Measurements from ENCODE around the gene TEX53. TPM values are rescaled to one million over a fixed set of nuclear protein-coding genes. Genes with fewer than 3 reads are reported as not detected.

The TEX53 gene
- total RNA-seq, 1 experiment from 2014 or later = not detected

DNA sequence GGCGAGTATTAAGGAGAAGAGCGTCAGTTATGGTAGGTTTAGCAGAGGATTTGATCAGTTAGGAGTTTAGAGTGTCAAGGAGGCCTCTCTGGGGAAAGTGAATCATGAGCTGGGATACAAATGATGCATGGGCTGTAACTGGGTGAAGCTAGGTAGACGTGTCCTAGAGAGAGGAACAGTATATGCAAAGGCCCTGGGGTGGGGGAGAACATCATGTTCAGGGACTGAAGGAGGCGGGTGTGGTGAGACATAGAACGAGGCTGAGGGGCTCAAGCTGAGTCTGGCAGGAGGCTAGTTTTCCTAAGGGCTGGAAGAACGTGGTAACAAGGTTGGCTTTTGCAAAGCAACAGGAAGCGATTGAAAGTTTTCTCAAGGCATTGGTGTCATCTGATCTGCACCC lies 36.0 kb downstream of the TEX53 start:
- Mint-ChIP-seq H3K36me3 (peaks cover 12% of the 10 kb centered on the region), H3K4me1 (no peaks in the 10 kb centered on the region), H3K9me3 (no peaks in the 10 kb centered on the region), H3K4me3 (no peak overlapping the region), H3K27me3 (ENCODE audit: low read depth) (no peaks in the 10 kb centered on the region), H3K27ac (no peak overlapping the region)
- TF ChIP-seq AFF4 (CRISPR knock-in tag; IDR thresholded peaks at IDR 0.05; ENCODE audit: borderline replicate concordance) = no peak
- TF ChIP-seq, protein P1, sequence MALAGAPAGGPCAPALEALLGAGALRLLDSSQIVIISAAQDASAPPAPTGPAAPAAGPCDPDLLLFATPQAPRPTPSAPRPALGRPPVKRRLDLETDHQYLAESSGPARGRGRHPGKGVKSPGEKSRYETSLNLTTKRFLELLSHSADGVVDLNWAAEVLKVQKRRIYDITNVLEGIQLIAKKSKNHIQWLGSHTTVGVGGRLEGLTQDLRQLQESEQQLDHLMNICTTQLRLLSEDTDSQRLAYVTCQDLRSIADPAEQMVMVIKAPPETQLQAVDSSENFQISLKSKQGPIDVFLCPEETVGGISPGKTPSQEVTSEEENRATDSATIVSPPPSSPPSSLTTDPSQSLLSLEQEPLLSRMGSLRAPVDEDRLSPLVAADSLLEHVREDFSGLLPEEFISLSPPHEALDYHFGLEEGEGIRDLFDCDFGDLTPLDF (CRISPR knock-in tag; IDR thresholded peaks at IDR 0.05) = no peak
- no peak for TF ChIP-seq CBFB (CRISPR knock-in tag; IDR thresholded peaks at IDR 0.05; ENCODE audit: low read depth)
- no peak for TF ChIP-seq NR3C1 (CRISPR knock-in tag; conservative IDR thresholded peaks at IDR 0.05; ENCODE audit: low read depth)
- TF ChIP-seq ZNF532 (CRISPR knock-in tag; IDR thresholded peaks at IDR 0.05; ENCODE audit: borderline replicate concordance) = no peak
- ChIA-PET POLR2A (no interaction called here), CTCF (interaction anchor here (2.0 kb wide), 1 partner anchor 32 kb away, joined by 6 read pairs; no protein-coding TSS in a partner anchor)
- no peak for DNase-seq (ENCODE audit: low spot score)
- no peak for ATAC-seq

- H3K36me3 Mint-ChIP-seq = peaks cover 12% of the 10 kb centered on the region
- TF ChIP-seq, protein P2, sequence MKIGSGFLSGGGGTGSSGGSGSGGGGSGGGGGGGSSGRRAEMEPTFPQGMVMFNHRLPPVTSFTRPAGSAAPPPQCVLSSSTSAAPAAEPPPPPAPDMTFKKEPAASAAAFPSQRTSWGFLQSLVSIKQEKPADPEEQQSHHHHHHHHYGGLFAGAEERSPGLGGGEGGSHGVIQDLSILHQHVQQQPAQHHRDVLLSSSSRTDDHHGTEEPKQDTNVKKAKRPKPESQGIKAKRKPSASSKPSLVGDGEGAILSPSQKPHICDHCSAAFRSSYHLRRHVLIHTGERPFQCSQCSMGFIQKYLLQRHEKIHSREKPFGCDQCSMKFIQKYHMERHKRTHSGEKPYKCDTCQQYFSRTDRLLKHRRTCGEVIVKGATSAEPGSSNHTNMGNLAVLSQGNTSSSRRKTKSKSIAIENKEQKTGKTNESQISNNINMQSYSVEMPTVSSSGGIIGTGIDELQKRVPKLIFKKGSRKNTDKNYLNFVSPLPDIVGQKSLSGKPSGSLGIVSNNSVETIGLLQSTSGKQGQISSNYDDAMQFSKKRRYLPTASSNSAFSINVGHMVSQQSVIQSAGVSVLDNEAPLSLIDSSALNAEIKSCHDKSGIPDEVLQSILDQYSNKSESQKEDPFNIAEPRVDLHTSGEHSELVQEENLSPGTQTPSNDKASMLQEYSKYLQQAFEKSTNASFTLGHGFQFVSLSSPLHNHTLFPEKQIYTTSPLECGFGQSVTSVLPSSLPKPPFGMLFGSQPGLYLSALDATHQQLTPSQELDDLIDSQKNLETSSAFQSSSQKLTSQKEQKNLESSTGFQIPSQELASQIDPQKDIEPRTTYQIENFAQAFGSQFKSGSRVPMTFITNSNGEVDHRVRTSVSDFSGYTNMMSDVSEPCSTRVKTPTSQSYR (CRISPR knock-in tag; IDR thresholded peaks at IDR 0.05) = no peak
- TF ChIP-seq NFATC4 (CRISPR knock-in tag; IDR thresholded peaks at IDR 0.05) (no peak), MYBL2 (CRISPR knock-in tag; IDR thresholded peaks at IDR 0.05) (no peak), ZNF317 (CRISPR knock-in tag; IDR thresholded peaks at IDR 0.05; ENCODE audit: borderline replicate concordance, low read depth) (no peak)
- TF ChIP-seq, protein P3, sequence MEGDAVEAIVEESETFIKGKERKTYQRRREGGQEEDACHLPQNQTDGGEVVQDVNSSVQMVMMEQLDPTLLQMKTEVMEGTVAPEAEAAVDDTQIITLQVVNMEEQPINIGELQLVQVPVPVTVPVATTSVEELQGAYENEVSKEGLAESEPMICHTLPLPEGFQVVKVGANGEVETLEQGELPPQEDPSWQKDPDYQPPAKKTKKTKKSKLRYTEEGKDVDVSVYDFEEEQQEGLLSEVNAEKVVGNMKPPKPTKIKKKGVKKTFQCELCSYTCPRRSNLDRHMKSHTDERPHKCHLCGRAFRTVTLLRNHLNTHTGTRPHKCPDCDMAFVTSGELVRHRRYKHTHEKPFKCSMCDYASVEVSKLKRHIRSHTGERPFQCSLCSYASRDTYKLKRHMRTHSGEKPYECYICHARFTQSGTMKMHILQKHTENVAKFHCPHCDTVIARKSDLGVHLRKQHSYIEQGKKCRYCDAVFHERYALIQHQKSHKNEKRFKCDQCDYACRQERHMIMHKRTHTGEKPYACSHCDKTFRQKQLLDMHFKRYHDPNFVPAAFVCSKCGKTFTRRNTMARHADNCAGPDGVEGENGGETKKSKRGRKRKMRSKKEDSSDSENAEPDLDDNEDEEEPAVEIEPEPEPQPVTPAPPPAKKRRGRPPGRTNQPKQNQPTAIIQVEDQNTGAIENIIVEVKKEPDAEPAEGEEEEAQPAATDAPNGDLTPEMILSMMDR (IDR thresholded peaks at IDR 0.05) = no peak
- TF ChIP-seq, protein P4, sequence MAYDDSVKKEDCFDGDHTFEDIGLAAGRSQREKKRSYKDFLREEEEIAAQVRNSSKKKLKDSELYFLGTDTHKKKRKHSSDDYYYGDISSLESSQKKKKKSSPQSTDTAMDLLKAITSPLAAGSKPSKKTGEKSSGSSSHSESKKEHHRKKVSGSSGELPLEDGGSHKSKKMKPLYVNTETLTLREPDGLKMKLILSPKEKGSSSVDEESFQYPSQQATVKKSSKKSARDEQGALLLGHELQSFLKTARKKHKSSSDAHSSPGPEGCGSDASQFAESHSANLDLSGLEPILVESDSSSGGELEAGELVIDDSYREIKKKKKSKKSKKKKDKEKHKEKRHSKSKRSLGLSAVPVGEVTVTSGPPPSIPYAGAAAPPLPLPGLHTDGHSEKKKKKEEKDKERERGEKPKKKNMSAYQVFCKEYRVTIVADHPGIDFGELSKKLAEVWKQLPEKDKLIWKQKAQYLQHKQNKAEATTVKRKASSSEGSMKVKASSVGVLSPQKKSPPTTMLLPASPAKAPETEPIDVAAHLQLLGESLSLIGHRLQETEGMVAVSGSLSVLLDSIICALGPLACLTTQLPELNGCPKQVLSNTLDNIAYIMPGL (CRISPR knock-in tag; IDR thresholded peaks at IDR 0.05) = no peak
- TF ChIP-seq, protein P1 (CRISPR knock-in tag; IDR thresholded peaks at IDR 0.05) = no peak
- TF ChIP-seq, protein P5, sequence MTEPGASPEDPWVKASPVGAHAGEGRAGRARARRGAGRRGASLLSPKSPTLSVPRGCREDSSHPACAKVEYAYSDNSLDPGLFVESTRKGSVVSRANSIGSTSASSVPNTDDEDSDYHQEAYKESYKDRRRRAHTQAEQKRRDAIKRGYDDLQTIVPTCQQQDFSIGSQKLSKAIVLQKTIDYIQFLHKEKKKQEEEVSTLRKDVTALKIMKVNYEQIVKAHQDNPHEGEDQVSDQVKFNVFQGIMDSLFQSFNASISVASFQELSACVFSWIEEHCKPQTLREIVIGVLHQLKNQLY (CRISPR knock-in tag; IDR thresholded peaks at IDR 0.05) = no peak
- H3K27me3 Mint-ChIP-seq (ENCODE audit: low read depth) = no peaks in the 10 kb centered on the region
- ATAC-seq (no peak), DNase-seq (ENCODE audit: low spot score) (no peak)
- no peaks in the 10 kb centered on the region for H3K9me3 Mint-ChIP-seq
- POLR2A ChIA-PET = no interaction called here
- CTCF ChIA-PET = interaction anchor here (1.2 kb wide), 1 partner anchor 81 kb away, joined by 3 read pairs; no protein-coding TSS in a partner anchor
- 0 out of 2 replicates have a peak overlapping the region, but pooled peaks have one; percentile 38 for H3K27ac Mint-ChIP-seq
- no peak overlapping the region for H3K4me3 Mint-ChIP-seq
- no peaks in the 10 kb centered on the region for H3K4me1 Mint-ChIP-seq
Observed at GRCh38 chr9:114619191-114619761, 38.3 kb downstream of the TEX53 start.

Measured in WTC11 (cell line).